ENCODE results near the gene PKDREJ. TPM values are rescaled to one million over a fixed set of nuclear protein-coding genes. Genes with fewer than 3 reads are reported as not detected.
A peak's percentile ranks its signal among the peaks of the same experiment; 100 is the strongest.

PKDREJ gene
- total and polyA plus RNA-seq, 2 donors (not counting 1 experiment from before 2014, with no cell fraction given): under 0.01 TPM; not detected in 1

GRCh38 chr22:46296257-46297150, 33.4 kb upstream of the PKDREJ start, which contains the start of gene GTSE1:
Gene GTSE1, plus strand, starts transcription at chr22:46296870. Its CDS starts 531 bp downstream, at chr22:46297401.
- Histone ChIP-seq H3K9me3 (ENCODE audit: control insufficient read depth, insufficient read depth, low read depth, low read length) (no peaks in the 10 kb centered on the region), H3K36me3 (ENCODE audit: control insufficient read depth, insufficient read depth, low read length) (peaks cover 10% of the 10 kb centered on the region), H2AFZ (ENCODE audit: low read length) (peak within 1 kb of the TSS; percentile 97), H3K4me2 (ENCODE audit: extremely low read depth, insufficient read depth, low read length) (peak within 1 kb of the TSS; percentile 100), H3K9ac (ENCODE audit: insufficient read depth, low read length) (peak within 1 kb of the TSS; percentile 69), H3K79me2 (ENCODE audit: control insufficient read depth, insufficient read depth, low read length) (peaks cover 37% of the 10 kb centered on the region), H3K4me3 (replicated peaks in 1 of 4; ENCODE audit: control extremely low read depth in 1 of 4, insufficient read depth in 1 of 4, low read depth in 3 of 4, low read length in 4 of 4) (peak within 1 kb of the TSS; percentile 42 to 81 (median 76)), H3K27ac (ENCODE audit: insufficient read depth, low read length) (peak within 1 kb of the TSS; percentile 92), H3K4me1 (ENCODE audit: control insufficient read depth, extremely low read depth, insufficient read depth, low read length) (peaks cover 9% of the 10 kb centered on the region), H3K27me3 (ENCODE audit: control insufficient read depth, insufficient read depth, low read length) (no peaks in the 10 kb centered on the region), H4K20me1 (ENCODE audit: control insufficient read depth, extremely low read depth, insufficient read depth, low read length) (no peaks in the 10 kb centered on the region)
- peak; percentile 93 to 96 for DNase-seq (ENCODE audit: low read depth in 2 of 2)
- no peak for TF ChIP-seq EZH2 (IDR thresholded peaks at IDR 0.05; ENCODE audit: low read length, missing control alignments)
- TF ChIP-seq CTCF (conservative IDR thresholded peaks at IDR 0.05 in 1 of 2, IDR thresholded peaks at IDR 0.05 in 1 of 2; ENCODE audit: low read depth in 1 of 2, low read length in 2 of 2): no peak

- Histone ChIP-seq H3K4me3 (replicated peaks in 1 of 4; ENCODE audit: control extremely low read depth in 1 of 4, insufficient read depth in 1 of 4, low read depth in 3 of 4, low read length in 4 of 4) (peak overlapping the region in 3 of 4 experiments; percentile 75 to 81 (median 76)), H3K9ac (ENCODE audit: insufficient read depth, low read length) (no peak overlapping the region), H3K4me2 (ENCODE audit: extremely low read depth, insufficient read depth, low read length) (peak overlapping the region; percentile 100), H3K9me3 (ENCODE audit: control insufficient read depth, insufficient read depth, low read depth, low read length) (no peaks in the 10 kb centered on the region), H3K79me2 (ENCODE audit: control insufficient read depth, insufficient read depth, low read length) (peaks cover 29% of the 10 kb centered on the region), H3K4me1 (ENCODE audit: control insufficient read depth, extremely low read depth, insufficient read depth, low read length) (peaks cover 9% of the 10 kb centered on the region), H3K36me3 (ENCODE audit: control insufficient read depth, insufficient read depth, low read length) (peaks cover 10% of the 10 kb centered on the region), H3K27me3 (ENCODE audit: control insufficient read depth, insufficient read depth, low read length) (no peaks in the 10 kb centered on the region), H2AFZ (ENCODE audit: low read length) (peak overlapping the region; percentile 97), H3K27ac (ENCODE audit: insufficient read depth, low read length) (peak overlapping the region; percentile 92), H4K20me1 (ENCODE audit: control insufficient read depth, extremely low read depth, insufficient read depth, low read length) (no peaks in the 10 kb centered on the region)
- DNase-seq (ENCODE audit: low read depth in 2 of 2): no peak
- TF ChIP-seq EZH2 (IDR thresholded peaks at IDR 0.05; ENCODE audit: low read length, missing control alignments): no peak
Observed at GRCh38 chr22:46295277-46295971, 32.3 kb upstream of the PKDREJ start.

GRCh38 chr22:46294784-46295183, 31.6 kb upstream of the PKDREJ start:
- no peak overlapping the region for H3K4me3 ChIP-seq (replicated peaks in 1 of 4; ENCODE audit: control extremely low read depth in 1 of 4, insufficient read depth in 1 of 4, low read depth in 3 of 4, low read length in 4 of 4)
- no peak overlapping the region for H2AFZ ChIP-seq (ENCODE audit: low read length)
- DNase-seq (ENCODE audit: low read depth in 2 of 2): no peak
- peaks cover 9% of the 10 kb centered on the region for H3K4me1 ChIP-seq (ENCODE audit: control insufficient read depth, extremely low read depth, insufficient read depth, low read length)
- no peaks in the 10 kb centered on the region for H3K27me3 ChIP-seq (ENCODE audit: control insufficient read depth, insufficient read depth, low read length)
- TF ChIP-seq EZH2 (IDR thresholded peaks at IDR 0.05; ENCODE audit: low read length, missing control alignments) (no peak), CTCF (conservative IDR thresholded peaks at IDR 0.05 in 1 of 2, IDR thresholded peaks at IDR 0.05 in 1 of 2; ENCODE audit: low read depth in 1 of 2, low read length in 2 of 2) (no peak)
- H4K20me1 ChIP-seq (ENCODE audit: control insufficient read depth, extremely low read depth, insufficient read depth, low read length): no peaks in the 10 kb centered on the region
- H3K27ac ChIP-seq (ENCODE audit: insufficient read depth, low read length): no peak overlapping the region
- H3K9me3 ChIP-seq (ENCODE audit: control insufficient read depth, insufficient read depth, low read depth, low read length): no peaks in the 10 kb centered on the region
- no peak overlapping the region for H3K9ac ChIP-seq (ENCODE audit: insufficient read depth, low read length)
- H3K4me2 ChIP-seq (ENCODE audit: extremely low read depth, insufficient read depth, low read length): no peak overlapping the region
- H3K79me2 ChIP-seq (ENCODE audit: control insufficient read depth, insufficient read depth, low read length): peaks cover 24% of the 10 kb centered on the region
- H3K36me3 ChIP-seq (ENCODE audit: control insufficient read depth, insufficient read depth, low read length): peaks cover 9% of the 10 kb centered on the region

All from fibroblast of lung (primary cell).